Fibroblast of lung (primary cell): ENCODE data around the gene TPGS2.

Experiments
- EZH2 ChIP-seq: IDR thresholded peaks from 2 replicates; pipeline ENCODE4 v1.5.1; 2012; ENCODE audit warnings: low read length, control low read depth, mild to moderate bottlenecking; ENCODE audit errors: missing control alignments
- TF ChIP-seq, protein P1 (sequence below), 2 donors: IDR thresholded peaks in 1 of 2; conservative IDR thresholded peaks in 1 of 2; 1 replicate in 1 of 2; 2 replicates in 1 of 2; pipeline ENCODE4 v1.5.1; 2011 to 2012; ENCODE audit warnings: low read length in 2 of 2, control low read depth in 1 of 2, inconsistent platforms in 1 of 2, low read depth in 1 of 2, mild to moderate bottlenecking in 1 of 2

DNA sequence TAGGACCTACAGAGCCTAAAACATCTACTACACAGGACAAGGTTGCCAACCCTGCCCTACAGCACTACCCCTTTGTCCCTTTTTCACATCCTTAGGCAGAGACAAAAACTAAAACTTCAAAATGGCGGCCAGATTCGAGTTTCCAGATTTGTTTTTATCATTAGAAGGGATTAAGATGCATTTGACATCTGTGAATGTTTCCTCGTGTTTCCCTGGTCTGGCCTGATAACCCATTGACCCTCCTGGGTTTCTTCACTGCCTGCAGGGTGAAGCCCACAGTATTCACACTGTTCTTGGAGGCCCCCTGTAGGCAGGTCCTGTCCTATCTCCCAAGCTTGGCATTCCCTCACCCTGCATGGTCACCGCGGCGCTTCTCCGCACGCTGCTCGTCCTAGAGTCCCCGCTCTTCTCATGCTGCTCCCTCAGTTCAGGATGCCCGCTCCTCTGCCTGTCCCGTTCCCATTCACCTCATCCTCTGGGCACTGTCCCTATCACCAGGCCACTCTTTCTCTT, 67.6 kb downstream of the TPGS2 start:
- TF ChIP-seq, protein P1, sequence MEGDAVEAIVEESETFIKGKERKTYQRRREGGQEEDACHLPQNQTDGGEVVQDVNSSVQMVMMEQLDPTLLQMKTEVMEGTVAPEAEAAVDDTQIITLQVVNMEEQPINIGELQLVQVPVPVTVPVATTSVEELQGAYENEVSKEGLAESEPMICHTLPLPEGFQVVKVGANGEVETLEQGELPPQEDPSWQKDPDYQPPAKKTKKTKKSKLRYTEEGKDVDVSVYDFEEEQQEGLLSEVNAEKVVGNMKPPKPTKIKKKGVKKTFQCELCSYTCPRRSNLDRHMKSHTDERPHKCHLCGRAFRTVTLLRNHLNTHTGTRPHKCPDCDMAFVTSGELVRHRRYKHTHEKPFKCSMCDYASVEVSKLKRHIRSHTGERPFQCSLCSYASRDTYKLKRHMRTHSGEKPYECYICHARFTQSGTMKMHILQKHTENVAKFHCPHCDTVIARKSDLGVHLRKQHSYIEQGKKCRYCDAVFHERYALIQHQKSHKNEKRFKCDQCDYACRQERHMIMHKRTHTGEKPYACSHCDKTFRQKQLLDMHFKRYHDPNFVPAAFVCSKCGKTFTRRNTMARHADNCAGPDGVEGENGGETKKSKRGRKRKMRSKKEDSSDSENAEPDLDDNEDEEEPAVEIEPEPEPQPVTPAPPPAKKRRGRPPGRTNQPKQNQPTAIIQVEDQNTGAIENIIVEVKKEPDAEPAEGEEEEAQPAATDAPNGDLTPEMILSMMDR (conservative IDR thresholded peaks at IDR 0.05 in 1 of 2, IDR thresholded peaks at IDR 0.05 in 1 of 2; ENCODE audit: low read depth in 1 of 2, low read length in 2 of 2) = no peak
- TF ChIP-seq EZH2 = no peak
